ENCODE results near the gene TCEA3.

DNA sequence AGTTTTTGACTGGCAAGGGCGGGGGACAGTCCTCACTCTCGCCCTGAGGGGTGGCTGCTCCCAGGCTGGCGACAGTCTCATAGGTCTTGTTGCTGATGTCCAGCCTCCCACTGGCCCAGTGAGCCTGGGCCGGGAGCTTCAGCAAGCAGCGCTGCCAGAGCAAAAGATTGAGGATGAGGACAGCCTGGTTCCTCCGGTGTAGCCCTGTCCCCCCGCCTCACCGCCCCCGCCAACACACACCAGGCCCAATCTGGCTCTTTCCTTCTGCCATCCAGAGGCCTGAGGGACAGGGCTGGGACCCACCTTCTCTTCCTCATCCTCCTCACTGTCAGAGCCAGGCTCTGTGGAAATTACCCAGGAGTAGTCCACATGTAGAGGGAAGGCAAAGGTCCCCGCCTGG, 8.6 kb upstream of the TCEA3 start:
- TF ChIP-seq, protein P1, sequence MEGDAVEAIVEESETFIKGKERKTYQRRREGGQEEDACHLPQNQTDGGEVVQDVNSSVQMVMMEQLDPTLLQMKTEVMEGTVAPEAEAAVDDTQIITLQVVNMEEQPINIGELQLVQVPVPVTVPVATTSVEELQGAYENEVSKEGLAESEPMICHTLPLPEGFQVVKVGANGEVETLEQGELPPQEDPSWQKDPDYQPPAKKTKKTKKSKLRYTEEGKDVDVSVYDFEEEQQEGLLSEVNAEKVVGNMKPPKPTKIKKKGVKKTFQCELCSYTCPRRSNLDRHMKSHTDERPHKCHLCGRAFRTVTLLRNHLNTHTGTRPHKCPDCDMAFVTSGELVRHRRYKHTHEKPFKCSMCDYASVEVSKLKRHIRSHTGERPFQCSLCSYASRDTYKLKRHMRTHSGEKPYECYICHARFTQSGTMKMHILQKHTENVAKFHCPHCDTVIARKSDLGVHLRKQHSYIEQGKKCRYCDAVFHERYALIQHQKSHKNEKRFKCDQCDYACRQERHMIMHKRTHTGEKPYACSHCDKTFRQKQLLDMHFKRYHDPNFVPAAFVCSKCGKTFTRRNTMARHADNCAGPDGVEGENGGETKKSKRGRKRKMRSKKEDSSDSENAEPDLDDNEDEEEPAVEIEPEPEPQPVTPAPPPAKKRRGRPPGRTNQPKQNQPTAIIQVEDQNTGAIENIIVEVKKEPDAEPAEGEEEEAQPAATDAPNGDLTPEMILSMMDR (IDR thresholded peaks at IDR 0.05): no peak
- TF ChIP-seq POLR2A (IDR thresholded peaks at IDR 0.05): no peak
